ACHN (cell line): ENCODE measurements around the gene FBXW8.

Source experiments
- DNase-seq: peaks from one replicate; pipeline ENCODE4 v3.0.0-alpha.2; 2015
- in situ Hi-C: cut with HindIII; loops from 2 replicates; pipeline ENCODE4 v1.10.0; 2017; ENCODE audit warnings: low sequenced_read_pairs, low pct_ligation_motif_present, low pct_unique_long_range_greater_than_20kb

The FBXW8 gene

GRCh38 chr12:117007577-117007976, 96.8 kb downstream of the FBXW8 start:
- DNase-seq = no peak

GRCh38 chr12:117009759-117010158, 99.0 kb downstream of the FBXW8 start:
- DNase-seq = no peak

More at GRCh38 chr12:117007577-117007976, 96.8 kb downstream of the FBXW8 start:
- in situ Hi-C loops = no loop called here

GRCh38 chr12:117010693-117011451, 100.1 kb downstream of the FBXW8 start:
- in situ Hi-C loops = no loop called here
- no peak for DNase-seq

More at GRCh38 chr12:117009759-117010158, 99.0 kb downstream of the FBXW8 start:
- in situ Hi-C loops = no loop called here

GRCh38 chr12:117011988-117012805, 101.4 kb downstream of the FBXW8 start:
- in situ Hi-C loops = no loop called here
- DNase-seq = no peak

- DNase-seq = no peak
- in situ Hi-C loops = no loop called here
Observed at GRCh38 chr12:117013726-117014125, 103.0 kb downstream of the FBXW8 start.

GRCh38 chr12:117014342-117014887, 103.7 kb downstream of the FBXW8 start:
- in situ Hi-C loops = no loop called here
- no peak for DNase-seq

GRCh38 chr12:117015811-117016210, 105.1 kb downstream of the FBXW8 start:
- in situ Hi-C loops = no loop called here
- no peak for DNase-seq

GRCh38 chr12:117017807-117018206, 107.1 kb downstream of the FBXW8 start:
- in situ Hi-C loops = no loop called here
- no peak for DNase-seq

- in situ Hi-C loops = no loop called here
- no peak for DNase-seq
Observed at GRCh38 chr12:117018276-117018675, 107.5 kb downstream of the FBXW8 start.

GRCh38 chr12:117018685-117019084, 107.9 kb downstream of the FBXW8 start:
- DNase-seq = no peak
- in situ Hi-C loops = no loop called here

GRCh38 chr12:117019866-117020265, 109.1 kb downstream of the FBXW8 start:
- in situ Hi-C loops = no loop called here
- no peak for DNase-seq

GRCh38 chr12:117020536-117021220, 109.9 kb downstream of the FBXW8 start:
- in situ Hi-C loops = no loop called here
- no peak for DNase-seq

GRCh38 chr12:117022465-117022864, 111.7 kb downstream of the FBXW8 start:
- in situ Hi-C loops = no loop called here
- no peak for DNase-seq

GRCh38 chr12:117023998-117024960, 113.5 kb downstream of the FBXW8 start:
- in situ Hi-C loops = no loop called here
- no peak for DNase-seq

GRCh38 chr12:117024961-117025480, 114.3 kb downstream of the FBXW8 start:
- in situ Hi-C loops = no loop called here
- DNase-seq = no peak

- DNase-seq = peak; percentile 84
- in situ Hi-C loops = no loop called here
Observed at GRCh38 chr12:117025481-117026151, 114.9 kb downstream of the FBXW8 start.

GRCh38 chr12:117026343-117026742, 115.6 kb downstream of the FBXW8 start:
- in situ Hi-C loops = no loop called here
- DNase-seq = no peak
